ENCODE measurements around the gene SPO11. TPM values are rescaled to one million over a fixed set of nuclear protein-coding genes. Genes with fewer than 3 reads are reported as not detected.

SPO11 gene
- total RNA-seq, 6 experiments from 2014 or later: not detected

GRCh38 chr20:57291003-57291402 lies 38.6 kb upstream of the SPO11 start:
- DNase-seq: no peak
- Mint-ChIP-seq H3K9me3 (no peaks in the 10 kb centered on the region), H3K27ac (no peak overlapping the region), H3K4me1 (ENCODE audit: low read depth) (no peaks in the 10 kb centered on the region), H3K4me3 (no peak overlapping the region), H3K36me3 (ENCODE audit: low read depth) (no peaks in the 10 kb centered on the region), H3K27me3 (ENCODE audit: insufficient read depth) (peaks cover 50% of the 10 kb centered on the region)
- peak; percentile 15; the same call in 1 of the 2 replicates for TF ChIP-seq CTCF (IDR thresholded peaks at IDR 0.05)

GRCh38 chr20:57291694-57292093 lies 37.9 kb upstream of the SPO11 start:
- no peaks in the 10 kb centered on the region for H3K36me3 Mint-ChIP-seq (ENCODE audit: low read depth)
- H3K27me3 Mint-ChIP-seq (ENCODE audit: insufficient read depth): peaks cover 44% of the 10 kb centered on the region

GRCh38 chr20:57292611-57293010 lies 37.0 kb upstream of the SPO11 start:
- no peaks in the 10 kb centered on the region for H3K36me3 Mint-ChIP-seq (ENCODE audit: low read depth)
- H3K27me3 Mint-ChIP-seq (ENCODE audit: insufficient read depth): peaks cover 37% of the 10 kb centered on the region
- TF ChIP-seq CTCF (IDR thresholded peaks at IDR 0.05): no peak
- no peaks in the 10 kb centered on the region for H3K4me1 Mint-ChIP-seq (ENCODE audit: low read depth)
- no peaks in the 10 kb centered on the region for H3K9me3 Mint-ChIP-seq
- H3K4me3 Mint-ChIP-seq: no peak overlapping the region
- no peak for DNase-seq
- H3K27ac Mint-ChIP-seq: no peak overlapping the region

More at GRCh38 chr20:57291694-57292093, 37.9 kb upstream of the SPO11 start:
- no peak for DNase-seq
- Mint-ChIP-seq H3K27ac (no peak overlapping the region), H3K4me3 (no peak overlapping the region), H3K4me1 (ENCODE audit: low read depth) (no peaks in the 10 kb centered on the region), H3K9me3 (no peaks in the 10 kb centered on the region)
- no peak for TF ChIP-seq CTCF (IDR thresholded peaks at IDR 0.05)

GRCh38 chr20:57293995-57294394 lies 35.6 kb upstream of the SPO11 start:
- TF ChIP-seq CTCF (IDR thresholded peaks at IDR 0.05): no peak
- H3K4me3 Mint-ChIP-seq: no peak overlapping the region
- H3K36me3 Mint-ChIP-seq (ENCODE audit: low read depth): no peaks in the 10 kb centered on the region
- H3K27me3 Mint-ChIP-seq (ENCODE audit: insufficient read depth): peaks cover 25% of the 10 kb centered on the region
- no peak for DNase-seq
- H3K9me3 Mint-ChIP-seq: no peaks in the 10 kb centered on the region
- no peak overlapping the region for H3K27ac Mint-ChIP-seq
- H3K4me1 Mint-ChIP-seq (ENCODE audit: low read depth): no peaks in the 10 kb centered on the region

- Mint-ChIP-seq H3K27me3 (ENCODE audit: insufficient read depth) (peaks cover 23% of the 10 kb centered on the region), H3K4me1 (ENCODE audit: low read depth) (no peaks in the 10 kb centered on the region), H3K9me3 (no peaks in the 10 kb centered on the region), H3K36me3 (ENCODE audit: low read depth) (no peaks in the 10 kb centered on the region), H3K4me3 (no peak overlapping the region), H3K27ac (no peak overlapping the region)
- no peak for DNase-seq
- no peak for TF ChIP-seq CTCF (IDR thresholded peaks at IDR 0.05)
Measured at GRCh38 chr20:57294550-57294949, 35.1 kb upstream of the SPO11 start.

GRCh38 chr20:57298457-57298856 lies 31.1 kb upstream of the SPO11 start:
- H3K9me3 Mint-ChIP-seq: no peaks in the 10 kb centered on the region
- no peak for DNase-seq
- H3K36me3 Mint-ChIP-seq (ENCODE audit: low read depth): no peaks in the 10 kb centered on the region
- TF ChIP-seq CTCF (IDR thresholded peaks at IDR 0.05): no peak
- peaks cover 7% of the 10 kb centered on the region for H3K27me3 Mint-ChIP-seq (ENCODE audit: insufficient read depth)
- H3K4me1 Mint-ChIP-seq (ENCODE audit: low read depth): no peaks in the 10 kb centered on the region
- H3K4me3 Mint-ChIP-seq: no peak overlapping the region
- no peak overlapping the region for H3K27ac Mint-ChIP-seq
